Natural killer cell (primary cell): ENCODE results near the gene NR5A2. TPM values are rescaled to one million over a fixed set of nuclear protein-coding genes. Genes with fewer than 3 reads are reported as not detected.

Experiments
- ATAC-seq, 3 donors: fragments of 150-1000 bp in 2 of 3; fragments of 200-7000 bp in 1 of 3; cut with Tn5 transposase; 1 replicate in 1 of 3; 2 replicates in 2 of 3; pipeline ENCODE4 v1.10.0; 2021; ENCODE audit warnings: mild to moderate bottlenecking in 2 of 3, moderate library complexity in 2 of 3
- DNase-seq, 2 donors: peaks; one replicate each; pipeline versions ENCODE4 v3.0.0 to v3.0.0-alpha.2; 2013 to 2021; ENCODE audit warnings: mixed read lengths in 1 of 2
- H3K27ac ChIP-seq: one replicate; pipeline ENCODE4 v1.5.1; 2013; ENCODE audit warnings: mild to moderate bottlenecking, low read length
- H3K27me3 ChIP-seq: one replicate; pipeline ENCODE4 v1.6.1; 2013; ENCODE audit warnings: low read length; ENCODE audit not compliant: control insufficient read depth, insufficient read depth
- H3K36me3 ChIP-seq: one replicate; pipeline ENCODE4 v1.6.1; 2013; ENCODE audit warnings: low read length; ENCODE audit not compliant: control insufficient read depth, insufficient read depth
- H3K4me1 ChIP-seq: one replicate; pipeline ENCODE4 v1.6.1; 2013; ENCODE audit warnings: low read length; ENCODE audit not compliant: control insufficient read depth, insufficient read depth
- H3K4me3 ChIP-seq: one replicate; pipeline ENCODE4 v1.5.1; 2013; ENCODE audit warnings: low read length
- H3K9me3 ChIP-seq: one replicate; pipeline ENCODE4 v1.6.1; 2013; ENCODE audit warnings: low read length; ENCODE audit not compliant: control insufficient read depth, insufficient read depth
- H3K27ac Mint-ChIP-seq, 2 donors: one replicate each; pipeline ENCODE4 v1.8.0; 2022; ENCODE audit warnings: mild to moderate bottlenecking in 2 of 2, mixed read lengths in 2 of 2, moderate library complexity in 1 of 2
- H3K27me3 Mint-ChIP-seq, 2 donors: one replicate each; pipeline ENCODE4 v1.8.0; 2022; ENCODE audit warnings: low read depth in 2 of 2, mixed read lengths in 2 of 2
- H3K36me3 Mint-ChIP-seq: one replicate; pipeline ENCODE4 v1.8.0; 2022; ENCODE audit warnings: mixed read lengths
- H3K4me1 Mint-ChIP-seq, 2 donors: one replicate each; pipeline ENCODE4 v1.8.0; 2022; ENCODE audit warnings: mixed read lengths in 2 of 2
- H3K4me3 Mint-ChIP-seq: one replicate; pipeline ENCODE4 v1.8.0; 2022; ENCODE audit warnings: mild to moderate bottlenecking, moderate library complexity, mixed read lengths
- H3K9me3 Mint-ChIP-seq, 2 donors: one replicate each; pipeline ENCODE4 v1.8.0; 2022; ENCODE audit warnings: mixed read lengths in 2 of 2
- WGBS: methylation state at CpG from one replicate; pipeline ENCODE4 v1.1.7; 2013; ENCODE audit warnings: missing lambda C conversion rate; ENCODE audit not compliant: insufficient coverage; 5-methylcytosine and 5-hydroxymethylcytosine counted together
- intact Hi-C: fragments of 100-400 bp; cut with micrococcal nuclease; formaldehyde crosslinking; loops from one replicate; pipeline ENCODE4 v1.14.2; 2022
- total RNA-seq, 4 donors: library from RNA; stranded (reverse); fragments of 120-200 nt in 1 of 4; gene quantifications; one replicate each; pipeline versions ENCODE4 v1.2.3 to v1.2.4, GENCODE V29; 2013 to 2022
- TF ChIP-seq, protein P1 (sequence below): fragments of 200-600 bp; IDR thresholded peaks from one replicate; pipeline ENCODE4 v1.8.0; 2022; ENCODE audit warnings: antibody characterized with exemption

The NR5A2 gene
- total RNA-seq, 3 donors from 2014 or later (not counting 1 experiment from before 2014, with no cell fraction given), result not detected

DNA sequence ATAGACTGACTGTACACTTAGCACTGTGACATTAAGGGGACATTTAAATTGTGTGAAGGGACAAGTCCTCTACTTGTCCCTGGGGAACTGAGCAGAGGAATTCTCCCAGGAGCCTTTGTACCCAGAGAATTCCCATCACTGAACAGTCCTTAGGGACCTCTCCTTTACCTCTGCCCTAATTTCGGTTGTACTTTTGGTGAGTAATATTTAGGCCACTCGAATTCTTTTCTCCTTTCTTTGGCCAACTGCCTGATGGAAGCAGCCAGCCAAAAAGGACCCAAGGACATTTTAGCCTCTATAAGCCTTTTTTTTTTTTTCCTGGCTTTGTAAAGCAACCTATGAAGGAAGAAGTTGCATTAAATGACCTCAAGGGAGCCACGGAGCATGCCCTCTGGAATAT lies 71.5 kb downstream of the NR5A2 start:
- intact Hi-C loops, result no loop called here
- WGBS, result 83% methylated on average over 3 of the region's 3 CpGs
- Mint-ChIP-seq H3K27ac (no peak overlapping the region), H3K4me3 (no peak overlapping the region), H3K36me3 (no peaks in the 10 kb centered on the region), H3K4me1 (no peaks in the 10 kb centered on the region), H3K27me3 (no peaks in the 10 kb centered on the region), H3K9me3 (no peaks in the 10 kb centered on the region)
- no peaks in the 10 kb centered on the region for H3K27me3 ChIP-seq
- no peaks in the 10 kb centered on the region for H3K36me3 ChIP-seq
- H3K27ac ChIP-seq, result no peak overlapping the region
- no peak overlapping the region for H3K4me3 ChIP-seq
- H3K9me3 ChIP-seq, result no peaks in the 10 kb centered on the region
- H3K4me1 ChIP-seq, result no peaks in the 10 kb centered on the region
- no peak for DNase-seq
- ATAC-seq, result no peak
- TF ChIP-seq, protein P1, sequence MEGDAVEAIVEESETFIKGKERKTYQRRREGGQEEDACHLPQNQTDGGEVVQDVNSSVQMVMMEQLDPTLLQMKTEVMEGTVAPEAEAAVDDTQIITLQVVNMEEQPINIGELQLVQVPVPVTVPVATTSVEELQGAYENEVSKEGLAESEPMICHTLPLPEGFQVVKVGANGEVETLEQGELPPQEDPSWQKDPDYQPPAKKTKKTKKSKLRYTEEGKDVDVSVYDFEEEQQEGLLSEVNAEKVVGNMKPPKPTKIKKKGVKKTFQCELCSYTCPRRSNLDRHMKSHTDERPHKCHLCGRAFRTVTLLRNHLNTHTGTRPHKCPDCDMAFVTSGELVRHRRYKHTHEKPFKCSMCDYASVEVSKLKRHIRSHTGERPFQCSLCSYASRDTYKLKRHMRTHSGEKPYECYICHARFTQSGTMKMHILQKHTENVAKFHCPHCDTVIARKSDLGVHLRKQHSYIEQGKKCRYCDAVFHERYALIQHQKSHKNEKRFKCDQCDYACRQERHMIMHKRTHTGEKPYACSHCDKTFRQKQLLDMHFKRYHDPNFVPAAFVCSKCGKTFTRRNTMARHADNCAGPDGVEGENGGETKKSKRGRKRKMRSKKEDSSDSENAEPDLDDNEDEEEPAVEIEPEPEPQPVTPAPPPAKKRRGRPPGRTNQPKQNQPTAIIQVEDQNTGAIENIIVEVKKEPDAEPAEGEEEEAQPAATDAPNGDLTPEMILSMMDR, result no peak

DNA sequence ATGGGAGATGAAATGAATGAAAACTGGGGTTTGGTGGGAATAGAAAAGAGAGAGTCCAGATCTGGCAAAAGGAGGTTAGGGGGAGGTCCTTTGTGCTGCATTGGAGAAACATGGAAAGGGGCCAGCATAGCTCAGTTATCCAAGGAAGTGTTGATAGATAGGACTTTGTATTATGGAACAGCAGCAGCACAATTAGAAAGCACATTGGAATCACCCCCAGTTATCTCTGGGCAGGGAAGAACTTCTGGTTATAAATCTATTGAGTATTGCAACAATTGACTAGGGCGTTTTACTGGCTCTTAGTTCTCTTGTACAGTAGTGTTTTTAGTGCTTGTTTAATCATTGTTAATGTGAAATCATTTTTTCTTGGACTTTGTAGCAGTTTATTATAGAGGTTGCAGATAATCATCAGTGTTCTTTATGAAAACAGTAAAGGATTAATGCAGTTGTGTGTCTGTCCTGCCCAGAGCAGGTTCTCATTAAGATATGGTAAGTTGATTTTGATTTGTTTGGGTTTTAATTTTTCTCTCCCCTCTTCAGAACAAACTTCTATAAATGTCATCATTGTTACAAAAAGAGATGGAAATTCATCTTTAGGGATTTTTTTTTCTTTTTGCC lies 76.6 kb downstream of the NR5A2 start:
- Mint-ChIP-seq H3K27ac (no peak overlapping the region), H3K36me3 (no peaks in the 10 kb centered on the region), H3K27me3 (peaks cover 0 to 6% of the 10 kb centered on the region in 2 donors), H3K4me3 (no peak overlapping the region), H3K4me1 (no peaks in the 10 kb centered on the region), H3K9me3 (no peaks in the 10 kb centered on the region)
- no peaks in the 10 kb centered on the region for H3K27me3 ChIP-seq
- ATAC-seq, result no peak
- H3K4me1 ChIP-seq, result no peaks in the 10 kb centered on the region
- no peak overlapping the region for H3K4me3 ChIP-seq
- no peak for DNase-seq
- no peaks in the 10 kb centered on the region for H3K9me3 ChIP-seq
- WGBS, result 89% methylated on average over 1 of the region's 1 CpG
- no peaks in the 10 kb centered on the region for H3K36me3 ChIP-seq
- intact Hi-C loops, result no loop called here
- TF ChIP-seq, protein P1, result no peak
- no peak overlapping the region for H3K27ac ChIP-seq

DNA sequence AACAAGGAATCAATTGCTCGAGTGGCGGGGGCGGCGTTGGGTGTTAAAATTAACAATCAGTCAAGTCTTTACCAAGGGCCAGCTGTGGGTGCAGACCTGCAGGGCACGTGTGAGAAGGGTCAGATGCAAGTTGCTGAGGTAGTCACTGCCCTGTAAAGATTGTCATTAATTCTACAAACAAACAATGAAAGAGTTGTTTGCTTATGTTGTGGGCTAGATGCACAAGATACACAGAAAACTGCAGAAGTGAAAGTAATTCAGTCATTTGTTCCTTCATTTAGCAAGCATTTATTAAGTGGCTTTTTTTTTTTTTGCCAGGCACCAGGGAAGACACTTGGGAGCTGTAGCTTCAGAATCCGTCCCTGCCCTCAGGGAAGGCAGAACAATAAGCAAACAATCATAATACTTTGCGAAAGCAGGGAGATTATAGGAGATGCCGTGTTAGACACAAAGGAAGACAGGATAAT lies 79.5 kb downstream of the NR5A2 start:
- intact Hi-C loops, result no loop called here
- Mint-ChIP-seq H3K36me3 (no peaks in the 10 kb centered on the region), H3K4me1 (no peaks in the 10 kb centered on the region), H3K27ac (no peak overlapping the region), H3K27me3 (peaks cover 0 to 28% of the 10 kb centered on the region in 2 donors), H3K4me3 (no peak overlapping the region), H3K9me3 (no peaks in the 10 kb centered on the region)
- H3K9me3 ChIP-seq, result no peaks in the 10 kb centered on the region
- DNase-seq (no peak), ATAC-seq (no peak)
- TF ChIP-seq, protein P1, result no peak
- WGBS, result 86% methylated on average over 8 of the region's 8 CpGs
- H3K27ac ChIP-seq, result no peak overlapping the region
- H3K36me3 ChIP-seq, result no peaks in the 10 kb centered on the region
- no peak overlapping the region for H3K4me3 ChIP-seq
- no peaks in the 10 kb centered on the region for H3K27me3 ChIP-seq
- H3K4me1 ChIP-seq, result no peaks in the 10 kb centered on the region

DNA sequence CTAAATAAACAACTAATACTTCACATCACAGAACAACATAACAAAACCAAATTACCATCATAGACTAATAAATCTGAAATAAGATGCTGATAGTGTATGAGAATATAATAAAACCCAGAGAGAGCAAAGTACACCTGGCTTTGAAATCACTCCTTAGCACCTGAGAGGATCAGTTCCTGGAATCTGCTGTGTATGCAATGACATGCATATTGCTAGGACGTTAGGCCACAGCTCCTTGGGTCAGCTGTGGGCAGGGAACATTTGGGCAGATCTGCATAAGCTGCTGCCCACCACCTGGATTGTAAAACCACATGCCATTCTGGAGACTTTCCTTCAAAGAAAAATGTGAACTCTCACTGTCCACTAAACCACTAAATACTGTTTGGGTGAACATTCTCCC lies 81.1 kb downstream of the NR5A2 start:
- H3K27ac ChIP-seq, result no peak overlapping the region
- intact Hi-C loops, result no loop called here
- H3K4me1 ChIP-seq, result no peaks in the 10 kb centered on the region
- 62% methylated on average over 1 of the region's 1 CpG for WGBS
- Mint-ChIP-seq H3K4me1 (no peaks in the 10 kb centered on the region), H3K4me3 (no peak overlapping the region), H3K36me3 (no peaks in the 10 kb centered on the region), H3K27me3 (peaks cover 2 to 42% of the 10 kb centered on the region in 2 donors), H3K9me3 (no peaks in the 10 kb centered on the region), H3K27ac (no peak overlapping the region)
- no peaks in the 10 kb centered on the region for H3K36me3 ChIP-seq
- ATAC-seq (no peak), DNase-seq (no peak)
- TF ChIP-seq, protein P1, result no peak
- H3K27me3 ChIP-seq, result no peaks in the 10 kb centered on the region
- H3K9me3 ChIP-seq, result no peaks in the 10 kb centered on the region
- H3K4me3 ChIP-seq, result no peak overlapping the region
